Hepatocyte (in vitro differentiated cells): ENCODE measurements around the gene MAPK8IP1.
"Not testable (repeated sequence)": the region's sequence is repeated elsewhere in the genome, so short reads cannot be mapped to it uniquely, and the experiment has no call there.

Experiments
- EZH2 ChIP-seq: fragments of 200-600 bp; sonication (generic); IDR thresholded peaks from 2 replicates; pipeline ENCODE4 v1.6.1; 2016; ENCODE audit warnings: antibody characterized with exemption, mild to moderate bottlenecking, borderline replicate concordance
- EZH2phosphoT487 ChIP-seq: fragments of 200-600 bp; sonication (generic); IDR thresholded peaks from one replicate; pipeline ENCODE4 v1.6.1; 2018; ENCODE audit warnings: antibody characterized with exemption, mild to moderate bottlenecking, low read depth, moderate library complexity; ENCODE audit not compliant: unreplicated experiment, severe bottlenecking
- TF ChIP-seq, protein P1 (sequence below): fragments of 200-600 bp; sonication (generic); IDR thresholded peaks from 2 replicates; pipeline ENCODE4 v1.5.1; 2016; ENCODE audit warnings: antibody characterized with exemption, mild to moderate bottlenecking; ENCODE audit not compliant: poor library complexity

DNA sequence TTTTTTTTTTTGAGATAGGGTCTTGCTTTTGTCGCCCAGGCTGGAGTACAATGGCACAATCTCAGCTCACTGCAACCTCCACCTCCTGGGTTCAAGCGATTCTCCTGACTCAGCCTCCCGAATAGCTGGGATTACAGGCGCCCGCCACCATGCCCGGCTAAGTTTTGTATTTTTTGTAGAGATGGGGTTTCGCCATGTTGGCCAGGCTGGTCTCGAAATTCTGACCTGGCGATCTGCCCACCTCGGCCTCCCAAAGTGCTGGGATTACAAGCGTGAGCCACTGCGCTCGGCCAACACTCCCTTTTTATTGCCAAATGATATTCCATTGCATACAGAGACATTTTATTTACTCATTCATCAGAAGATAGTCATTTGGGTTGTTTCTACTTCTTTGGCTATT, 45.2 kb upstream of the MAPK8IP1 start:
- TF ChIP-seq EZH2, EZH2phosphoT487: not testable (repeated sequence)
- TF ChIP-seq, protein P1, sequence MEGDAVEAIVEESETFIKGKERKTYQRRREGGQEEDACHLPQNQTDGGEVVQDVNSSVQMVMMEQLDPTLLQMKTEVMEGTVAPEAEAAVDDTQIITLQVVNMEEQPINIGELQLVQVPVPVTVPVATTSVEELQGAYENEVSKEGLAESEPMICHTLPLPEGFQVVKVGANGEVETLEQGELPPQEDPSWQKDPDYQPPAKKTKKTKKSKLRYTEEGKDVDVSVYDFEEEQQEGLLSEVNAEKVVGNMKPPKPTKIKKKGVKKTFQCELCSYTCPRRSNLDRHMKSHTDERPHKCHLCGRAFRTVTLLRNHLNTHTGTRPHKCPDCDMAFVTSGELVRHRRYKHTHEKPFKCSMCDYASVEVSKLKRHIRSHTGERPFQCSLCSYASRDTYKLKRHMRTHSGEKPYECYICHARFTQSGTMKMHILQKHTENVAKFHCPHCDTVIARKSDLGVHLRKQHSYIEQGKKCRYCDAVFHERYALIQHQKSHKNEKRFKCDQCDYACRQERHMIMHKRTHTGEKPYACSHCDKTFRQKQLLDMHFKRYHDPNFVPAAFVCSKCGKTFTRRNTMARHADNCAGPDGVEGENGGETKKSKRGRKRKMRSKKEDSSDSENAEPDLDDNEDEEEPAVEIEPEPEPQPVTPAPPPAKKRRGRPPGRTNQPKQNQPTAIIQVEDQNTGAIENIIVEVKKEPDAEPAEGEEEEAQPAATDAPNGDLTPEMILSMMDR: not testable (repeated sequence)
